SIG-M5 treated with dmso at 0.1 percent for 504 hours (cell line): ENCODE measurements around the gene HOXC12.

Source experiments
- DNase-seq: peaks from one replicate; lab custom pipeline; 2025; ENCODE audit not compliant: unreplicated experiment; lab: John Stamatoyannopoulos, UW

Gene HOXC12

GRCh38 chr12:54006559-54007220 lies 52.0 kb downstream of the HOXC12 start:
- DNase-seq = no peak

- DNase-seq = no peak
Observed at GRCh38 chr12:54007538-54008259, 53.0 kb downstream of the HOXC12 start.

GRCh38 chr12:54008260-54008552 lies 53.5 kb downstream of the HOXC12 start:
- no peak for DNase-seq
